HL-60 (cell line): Measurements from ENCODE around the gene ARF3.
"Not testable (repeated sequence)": the region's sequence is repeated elsewhere in the genome, so short reads cannot be mapped to it uniquely, and the experiment has no call there.

Experiments used
- DNase-seq, 2 experiments: peaks; one replicate each; pipeline ENCODE4 v3.0.0-alpha.2; 2010 to 2020; ENCODE audit warnings: low read depth in 1 of 2, low spot score in 1 of 2
- H3K27ac ChIP-seq: fragments of 250-450 bp; sonication (Bioruptor Pico); replicated peaks from 2 replicates; pipeline ENCODE4 v1.5.1; 2020; ENCODE audit warnings: mild to moderate bottlenecking, moderate library complexity
- H3K27me3 ChIP-seq: fragments of 250-450 bp; sonication (Bioruptor Pico); 2 replicates; pipeline ENCODE4 v1.5.1; 2021; ENCODE audit warnings: mild to moderate bottlenecking, moderate library complexity; ENCODE audit not compliant: insufficient read depth, poor library complexity, severe bottlenecking
- H3K4me3 ChIP-seq: replicated peaks from 2 replicates; pipeline ENCODE4 v1.5.1; 2011; ENCODE audit warnings: mild to moderate bottlenecking, control low read depth, low read length; ENCODE audit not compliant: insufficient read depth
- CTCF ChIP-seq: IDR thresholded peaks from one replicate; pipeline ENCODE4 v1.5.1; 2011; ENCODE audit warnings: low read length, control low read depth, inconsistent platforms; ENCODE audit not compliant: insufficient read depth
- GABPA ChIP-seq: IDR thresholded peaks from 2 replicates; pipeline ENCODE4 v1.6.1; 2012; ENCODE audit warnings: low read depth
- POLR2AphosphoS5 ChIP-seq: IDR thresholded peaks from 2 replicates; pipeline ENCODE4 v1.6.1; 2012; ENCODE audit warnings: low read depth
- SPI1 ChIP-seq: IDR thresholded peaks from 2 replicates; pipeline ENCODE4 v1.6.1; 2012; ENCODE audit warnings: low read depth, mild to moderate bottlenecking, borderline replicate concordance
- TF ChIP-seq, protein P1 (sequence below): IDR thresholded peaks from 2 replicates; pipeline ENCODE4 v1.6.1; 2012; ENCODE audit warnings: low read depth; ENCODE audit not compliant: insufficient replicate concordance

The ARF3 gene

GRCh38 chr12:48910196-48910595 lies 47.1 kb downstream of the ARF3 start:
- Histone ChIP-seq H3K4me3 (no peak overlapping the region), H3K27me3 (no peaks in the 10 kb centered on the region), H3K27ac (no peak overlapping the region)
- no peak for DNase-seq
- no peak for TF ChIP-seq POLR2AphosphoS5
- TF ChIP-seq CTCF = no peak
- no peak for TF ChIP-seq GABPA
- TF ChIP-seq, protein P1, sequence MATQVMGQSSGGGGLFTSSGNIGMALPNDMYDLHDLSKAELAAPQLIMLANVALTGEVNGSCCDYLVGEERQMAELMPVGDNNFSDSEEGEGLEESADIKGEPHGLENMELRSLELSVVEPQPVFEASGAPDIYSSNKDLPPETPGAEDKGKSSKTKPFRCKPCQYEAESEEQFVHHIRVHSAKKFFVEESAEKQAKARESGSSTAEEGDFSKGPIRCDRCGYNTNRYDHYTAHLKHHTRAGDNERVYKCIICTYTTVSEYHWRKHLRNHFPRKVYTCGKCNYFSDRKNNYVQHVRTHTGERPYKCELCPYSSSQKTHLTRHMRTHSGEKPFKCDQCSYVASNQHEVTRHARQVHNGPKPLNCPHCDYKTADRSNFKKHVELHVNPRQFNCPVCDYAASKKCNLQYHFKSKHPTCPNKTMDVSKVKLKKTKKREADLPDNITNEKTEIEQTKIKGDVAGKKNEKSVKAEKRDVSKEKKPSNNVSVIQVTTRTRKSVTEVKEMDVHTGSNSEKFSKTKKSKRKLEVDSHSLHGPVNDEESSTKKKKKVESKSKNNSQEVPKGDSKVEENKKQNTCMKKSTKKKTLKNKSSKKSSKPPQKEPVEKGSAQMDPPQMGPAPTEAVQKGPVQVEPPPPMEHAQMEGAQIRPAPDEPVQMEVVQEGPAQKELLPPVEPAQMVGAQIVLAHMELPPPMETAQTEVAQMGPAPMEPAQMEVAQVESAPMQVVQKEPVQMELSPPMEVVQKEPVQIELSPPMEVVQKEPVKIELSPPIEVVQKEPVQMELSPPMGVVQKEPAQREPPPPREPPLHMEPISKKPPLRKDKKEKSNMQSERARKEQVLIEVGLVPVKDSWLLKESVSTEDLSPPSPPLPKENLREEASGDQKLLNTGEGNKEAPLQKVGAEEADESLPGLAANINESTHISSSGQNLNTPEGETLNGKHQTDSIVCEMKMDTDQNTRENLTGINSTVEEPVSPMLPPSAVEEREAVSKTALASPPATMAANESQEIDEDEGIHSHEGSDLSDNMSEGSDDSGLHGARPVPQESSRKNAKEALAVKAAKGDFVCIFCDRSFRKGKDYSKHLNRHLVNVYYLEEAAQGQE = no peak
- no peak for TF ChIP-seq SPI1

GRCh38 chr12:48909698-48910097 lies 47.6 kb downstream of the ARF3 start:
- not testable (repeated sequence) for H3K27me3 ChIP-seq, DNase-seq, H3K27ac ChIP-seq, H3K4me3 ChIP-seq

DNA sequence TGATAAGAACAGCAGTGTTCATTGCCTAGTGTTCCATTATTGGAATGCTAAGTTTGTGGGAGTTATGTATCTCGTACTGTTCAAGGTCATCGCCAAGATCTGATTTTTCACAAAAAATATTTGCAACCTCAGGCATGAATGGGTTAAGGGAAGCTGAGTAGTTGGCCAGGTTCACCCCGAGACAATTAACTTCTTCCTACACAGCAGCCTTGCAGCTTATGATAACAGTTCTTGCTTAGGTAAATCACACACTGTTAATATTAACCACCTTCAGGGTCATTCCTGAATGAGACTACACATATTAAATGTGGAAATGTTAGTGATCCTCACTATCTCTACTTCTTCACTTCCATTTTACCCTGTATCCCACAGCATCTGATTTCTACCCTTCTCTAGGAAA lies 50.0 kb downstream of the ARF3 start:
- no peak for DNase-seq
- no peak for TF ChIP-seq POLR2AphosphoS5
- no peak for TF ChIP-seq GABPA
- no peak for TF ChIP-seq SPI1
- no peak for TF ChIP-seq CTCF
- TF ChIP-seq, protein P1 = no peak
- H3K27me3 ChIP-seq = no peaks in the 10 kb centered on the region
- H3K4me3 ChIP-seq = no peak overlapping the region
- no peak overlapping the region for H3K27ac ChIP-seq

GRCh38 chr12:48903982-48904411 lies 53.3 kb downstream of the ARF3 start:
- peak; percentile 47 to 87 for DNase-seq
- Histone ChIP-seq H3K27ac (no peak overlapping the region), H3K27me3 (no peaks in the 10 kb centered on the region), H3K4me3 (peak overlapping the region; percentile 43)
- TF ChIP-seq CTCF (peak; percentile 37), POLR2AphosphoS5 (no peak)
